HUES64 (cell line): ENCODE results near the gene AR.
"Not testable (repeated sequence)": the region's sequence is repeated elsewhere in the genome, so short reads cannot be mapped to it uniquely, and the experiment has no call there.

Experiments used
- H3K27ac ChIP-seq: 2 replicates; pipeline ENCODE4 v1.7.0; 2013; ENCODE audit warnings: low read depth, low read length, inconsistent platforms
- H3K27me3 ChIP-seq: 2 replicates; pipeline ENCODE4 v1.6.1; 2013; ENCODE audit warnings: mild to moderate bottlenecking, low read length; ENCODE audit not compliant: insufficient read depth
- H3K36me3 ChIP-seq: 2 replicates; pipeline ENCODE4 v1.6.1; 2013; ENCODE audit warnings: mild to moderate bottlenecking, low read length; ENCODE audit not compliant: insufficient read depth
- H3K4me1 ChIP-seq: 2 replicates; pipeline ENCODE4 v1.6.1; 2013; ENCODE audit warnings: mild to moderate bottlenecking, low read length, moderate library complexity; ENCODE audit not compliant: insufficient read depth
- H3K4me3 ChIP-seq: 2 replicates; pipeline ENCODE4 v1.5.1; 2013; ENCODE audit warnings: mild to moderate bottlenecking, low read length, moderate library complexity
- H3K9ac ChIP-seq: 2 replicates; pipeline ENCODE4 v1.6.1; 2013; ENCODE audit warnings: mild to moderate bottlenecking, low read depth, low read length
- H3K9me3 ChIP-seq: 2 replicates; pipeline ENCODE4 v1.6.1; 2013; ENCODE audit warnings: low read depth, low read length; ENCODE audit not compliant: insufficient read depth
- WGBS: fragments of 150-250, 120-280 bp; methylation state at CpG from one replicate; pipeline ENCODE4 v1.1.7; 2013; ENCODE audit warnings: missing lambda C conversion rate; 5-methylcytosine and 5-hydroxymethylcytosine counted together

AR gene

GRCh38 chrX:67648361-67648760 lies 104.5 kb downstream of the AR start:
- Histone ChIP-seq H3K4me3 (no peak overlapping the region), H3K9me3 (no peaks in the 10 kb centered on the region), H3K9ac (no peak overlapping the region), H3K4me1 (no peaks in the 10 kb centered on the region), H3K36me3 (0 out of 2 replicates have a peak, but pooled peaks cover 8% of the 10 kb centered on the region), H3K27ac (no peak overlapping the region), H3K27me3 (no peaks in the 10 kb centered on the region)
- WGBS, result 96% methylated on average over 4 of the region's 4 CpGs

- 87% methylated on average over 3 of the region's 6 CpGs for WGBS
These were observed 107.8 kb downstream of the AR start for GRCh38 chrX:67651437-67652142.

GRCh38 chrX:67652543-67652942 lies 108.7 kb downstream of the AR start:
- H3K27ac ChIP-seq, result no peak overlapping the region
- no peak overlapping the region for H3K9ac ChIP-seq
- H3K4me1 ChIP-seq, result no peaks in the 10 kb centered on the region
- H3K36me3 ChIP-seq, result no peaks in the 10 kb centered on the region
- H3K9me3 ChIP-seq, result no peaks in the 10 kb centered on the region
- H3K27me3 ChIP-seq, result no peaks in the 10 kb centered on the region
- H3K4me3 ChIP-seq, result no peak overlapping the region

More at GRCh38 chrX:67651437-67652142, 107.8 kb downstream of the AR start:
- Histone ChIP-seq H3K36me3 (no peaks in the 10 kb centered on the region), H3K9me3 (no peaks in the 10 kb centered on the region), H3K9ac (no peak overlapping the region), H3K27me3 (no peaks in the 10 kb centered on the region), H3K4me3 (no peak overlapping the region), H3K4me1 (no peaks in the 10 kb centered on the region), H3K27ac (no peak overlapping the region)

- Histone ChIP-seq H3K27me3 (no peaks in the 10 kb centered on the region), H3K27ac (no peak overlapping the region), H3K9ac (no peak overlapping the region), H3K9me3 (no peaks in the 10 kb centered on the region), H3K36me3 (no peaks in the 10 kb centered on the region), H3K4me3 (no peak overlapping the region), H3K4me1 (no peaks in the 10 kb centered on the region)
- WGBS, result 50% methylated on average over 1 of the region's 1 CpG
These were observed 110.5 kb downstream of the AR start for GRCh38 chrX:67654301-67654700.

- H3K4me1 ChIP-seq, result no peaks in the 10 kb centered on the region
- no peak overlapping the region for H3K9ac ChIP-seq
- WGBS, result 100% methylated on average over 1 of the region's 1 CpG
- H3K27me3 ChIP-seq, result no peaks in the 10 kb centered on the region
- H3K4me3 ChIP-seq, result no peak overlapping the region
- H3K27ac ChIP-seq, result no peak overlapping the region
- H3K9me3 ChIP-seq, result peaks cover 10% of the 10 kb centered on the region; the same call in 1 of the 2 replicates
- no peaks in the 10 kb centered on the region; the same call in 1 of the 2 replicates for H3K36me3 ChIP-seq
These were observed 121.8 kb downstream of the AR start for GRCh38 chrX:67665583-67665982.

GRCh38 chrX:67670717-67671116 lies 126.9 kb downstream of the AR start:
- not testable (repeated sequence) for H3K4me3 ChIP-seq, H3K9me3 ChIP-seq, H3K36me3 ChIP-seq, H3K27me3 ChIP-seq, H3K27ac ChIP-seq, H3K9ac ChIP-seq, H3K4me1 ChIP-seq
- WGBS, result 100% methylated on average over 2 of the region's 2 CpGs

- WGBS, result 95% methylated on average over 2 of the region's 2 CpGs
- Histone ChIP-seq H3K27me3 (no peaks in the 10 kb centered on the region), H3K4me3 (no peak overlapping the region), H3K36me3 (no peaks in the 10 kb centered on the region), H3K27ac (no peak overlapping the region), H3K9me3 (no peaks in the 10 kb centered on the region), H3K9ac (no peak overlapping the region), H3K4me1 (no peaks in the 10 kb centered on the region)
These were observed 130.0 kb downstream of the AR start for GRCh38 chrX:67673741-67674274.

- no peak overlapping the region for H3K27ac ChIP-seq
- no peak overlapping the region for H3K4me3 ChIP-seq
- WGBS, result 100% methylated on average over 1 of the region's 1 CpG
- no peaks in the 10 kb centered on the region for H3K9me3 ChIP-seq
- no peaks in the 10 kb centered on the region for H3K36me3 ChIP-seq
- no peak overlapping the region for H3K9ac ChIP-seq
- no peaks in the 10 kb centered on the region for H3K27me3 ChIP-seq
- no peaks in the 10 kb centered on the region for H3K4me1 ChIP-seq
These were observed 130.9 kb downstream of the AR start for GRCh38 chrX:67674741-67675140.

GRCh38 chrX:67684136-67684535 lies 140.3 kb downstream of the AR start:
- H3K4me1 ChIP-seq, result no peaks in the 10 kb centered on the region
- H3K27ac ChIP-seq, result no peak overlapping the region
- no peaks in the 10 kb centered on the region for H3K27me3 ChIP-seq
- WGBS, result 98% methylated on average over 3 of the region's 4 CpGs
- H3K36me3 ChIP-seq, result peaks cover 2% of the 10 kb centered on the region; the same call in 1 of the 2 replicates
- H3K4me3 ChIP-seq, result no peak overlapping the region
- no peak overlapping the region for H3K9ac ChIP-seq
- no peaks in the 10 kb centered on the region for H3K9me3 ChIP-seq

GRCh38 chrX:67692246-67692645 lies 148.4 kb downstream of the AR start:
- H3K36me3 ChIP-seq, result peaks cover 8% of the 10 kb centered on the region; the same call in 1 of the 2 replicates
- H3K9ac ChIP-seq, result no peak overlapping the region
- H3K4me3 ChIP-seq, result no peak overlapping the region
- no peaks in the 10 kb centered on the region for H3K9me3 ChIP-seq
- no peaks in the 10 kb centered on the region for H3K27me3 ChIP-seq
- H3K27ac ChIP-seq, result no peak overlapping the region
- H3K4me1 ChIP-seq, result no peaks in the 10 kb centered on the region

GRCh38 chrX:67693928-67694327 lies 150.1 kb downstream of the AR start:
- Histone ChIP-seq H3K27me3 (no peaks in the 10 kb centered on the region), H3K9me3 (no peaks in the 10 kb centered on the region), H3K4me1 (no peaks in the 10 kb centered on the region), H3K9ac (no peak overlapping the region), H3K27ac (no peak overlapping the region), H3K36me3 (peaks cover 8% of the 10 kb centered on the region; the same call in 1 of the 2 replicates), H3K4me3 (no peak overlapping the region)
- 100% methylated on average over 1 of the region's 1 CpG for whole genome bisulfite sequencing

GRCh38 chrX:67697452-67697851 lies 153.6 kb downstream of the AR start:
- Histone ChIP-seq H3K9ac (no peak overlapping the region), H3K36me3 (no peaks in the 10 kb centered on the region), H3K9me3 (no peaks in the 10 kb centered on the region), H3K4me3 (no peak overlapping the region), H3K27ac (no peak overlapping the region), H3K27me3 (no peaks in the 10 kb centered on the region), H3K4me1 (no peaks in the 10 kb centered on the region)
